ENCODE measurements around the gene ETAA1. TPM values are rescaled to one million over a fixed set of nuclear protein-coding genes. Genes with fewer than 3 reads are reported as not detected.

Gene ETAA1
- total and polyA plus RNA-seq, 2 of the 13 experiments (the other 11 are each of a cell fraction or from before 2014, with no cell fraction given), result 9.1 to 16.2 TPM

DNA sequence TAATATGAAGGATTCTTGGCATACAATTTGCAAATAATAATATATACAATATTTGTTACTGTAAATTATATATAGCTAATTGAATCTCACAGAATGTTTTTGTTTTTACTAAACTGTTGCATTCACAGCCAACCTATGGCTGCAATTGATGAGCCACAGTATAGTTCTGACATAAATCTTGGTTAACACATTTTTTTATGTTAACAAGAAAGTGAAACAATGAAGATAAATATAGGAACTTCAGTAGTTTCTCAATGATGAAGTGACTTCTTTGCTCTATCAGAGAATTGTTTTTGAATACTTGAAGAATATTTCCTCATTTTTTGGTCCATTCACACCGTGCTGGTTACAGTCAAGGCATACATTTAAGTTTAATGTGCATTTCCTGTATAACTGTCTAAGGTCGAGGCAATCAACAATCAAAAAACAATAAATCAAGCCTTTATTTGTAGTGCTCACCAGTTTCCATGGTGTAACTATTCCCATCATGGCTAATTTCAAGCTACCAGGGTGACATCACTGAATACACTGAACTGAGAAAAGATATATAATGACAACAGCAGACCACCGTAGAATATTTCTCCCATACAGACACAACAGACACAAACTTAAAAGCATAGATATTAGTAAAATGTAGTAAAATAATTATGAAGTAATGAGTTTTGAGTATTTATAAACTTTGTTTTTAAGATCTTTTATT lies 12.9 kb upstream of the ETAA1 start:
- no peaks in the 10 kb centered on the region for H3K36me3 ChIP-seq (replicated peaks in 1 of 2; ENCODE audit: control insufficient read depth in 1 of 2, insufficient read depth in 2 of 2, low read length in 2 of 2)
- in situ Hi-C loops (cut with HindIII; ENCODE audit: extremely low pct_ligation_motif_present, low pct_unique_long_range_greater_than_20kb), result no loop called here
- peaks cover 2% of the 10 kb centered on the region; the same call in 1 of the 2 replicates for H3K9me3 ChIP-seq (ENCODE audit: low read length)
- no peaks in the 10 kb centered on the region for H4K20me1 ChIP-seq (ENCODE audit: insufficient read depth, low read length)
- BruUV-seq (replicated peaks), result no TSS peak
- no peak overlapping the region for H2AFZ ChIP-seq (ENCODE audit: low read length)
- intact Hi-C loops (cut with micrococcal nuclease; ENCODE audit: unreplicated experiment), result no loop called here
- CTCF ChIA-PET (ENCODE audit: low intra/inter-chr PET ratio, low total read pairs), result no interaction called here
- 6% methylated on average over 3 of the region's 3 CpGs for WGBS (ENCODE audit: low lambda C conversion rate)
- no peak overlapping the region for H3K27ac ChIP-seq (ENCODE audit: extremely low read length, insufficient read depth, low read length)
- DNase-seq (ENCODE audit: low spot score) (no peak), ATAC-seq (no peak), FAIRE-seq (no peak)
- POLR2A ChIA-PET, result no interaction called here
- no peak for TF ChIP-seq ZNF562 (CRISPR knock-in tag; IDR thresholded peaks at IDR 0.05; ENCODE audit: borderline replicate concordance)
- no peak for TF ChIP-seq CHCHD3 (CRISPR knock-in tag; IDR thresholded peaks at IDR 0.05)
- TF ChIP-seq, protein P1, sequence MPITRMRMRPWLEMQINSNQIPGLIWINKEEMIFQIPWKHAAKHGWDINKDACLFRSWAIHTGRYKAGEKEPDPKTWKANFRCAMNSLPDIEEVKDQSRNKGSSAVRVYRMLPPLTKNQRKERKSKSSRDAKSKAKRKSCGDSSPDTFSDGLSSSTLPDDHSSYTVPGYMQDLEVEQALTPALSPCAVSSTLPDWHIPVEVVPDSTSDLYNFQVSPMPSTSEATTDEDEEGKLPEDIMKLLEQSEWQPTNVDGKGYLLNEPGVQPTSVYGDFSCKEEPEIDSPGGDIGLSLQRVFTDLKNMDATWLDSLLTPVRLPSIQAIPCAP (CRISPR knock-in tag; IDR thresholded peaks at IDR 0.05; ENCODE audit: low read depth), result no peak
- no peaks in the 10 kb centered on the region for H3K4me1 ChIP-seq (ENCODE audit: insufficient read depth, low read length)
- H3K79me2 ChIP-seq (ENCODE audit: insufficient read depth, low read length), result no peaks in the 10 kb centered on the region
- no peak overlapping the region for H3K4me2 ChIP-seq (ENCODE audit: low read depth, low read length)
- no peak overlapping the region for H3K4me3 ChIP-seq (replicated peaks in 1 of 3; ENCODE audit: insufficient read depth in 1 of 3, low read depth in 2 of 3, low read length in 3 of 3)
- no peak overlapping the region for H3K9ac ChIP-seq (ENCODE audit: insufficient read depth, low read depth, low read length)
- no peaks in the 10 kb centered on the region for H3K27me3 ChIP-seq (ENCODE audit: control insufficient read depth in 1 of 2, insufficient read depth in 2 of 2, low read length in 2 of 2)

DNA sequence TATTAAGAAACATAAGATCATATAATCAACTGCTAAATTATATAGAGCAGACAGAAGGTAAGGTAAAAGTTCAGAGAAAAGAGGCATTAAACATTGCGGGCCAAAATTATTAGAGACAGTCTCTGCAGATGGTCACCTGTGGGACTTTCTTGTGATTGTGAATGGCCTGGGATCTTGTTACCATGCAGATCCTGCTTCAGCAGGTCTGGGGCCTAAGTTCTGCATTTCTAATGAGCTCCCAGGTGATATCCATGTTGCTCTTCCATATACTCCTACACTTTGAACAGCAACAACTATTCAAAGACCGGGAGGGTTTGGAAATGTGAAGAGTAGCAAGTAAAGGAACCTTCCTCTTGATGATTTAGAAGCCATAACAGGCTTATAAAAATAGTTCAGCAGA lies 8.5 kb upstream of the ETAA1 start:
- intact Hi-C loops (cut with micrococcal nuclease; ENCODE audit: unreplicated experiment) (no loop called here), in situ Hi-C loops (cut with HindIII; ENCODE audit: extremely low pct_ligation_motif_present, low pct_unique_long_range_greater_than_20kb) (no loop called here)
- Histone ChIP-seq H3K4me3 (replicated peaks in 1 of 3; ENCODE audit: insufficient read depth in 1 of 3, low read depth in 2 of 3, low read length in 3 of 3) (no peak overlapping the region), H3K36me3 (replicated peaks in 1 of 2; ENCODE audit: control insufficient read depth in 1 of 2, insufficient read depth in 2 of 2, low read length in 2 of 2) (no peaks in the 10 kb centered on the region), H3K79me2 (ENCODE audit: insufficient read depth, low read length) (no peaks in the 10 kb centered on the region), H3K9ac (ENCODE audit: insufficient read depth, low read depth, low read length) (no peak overlapping the region), H2AFZ (ENCODE audit: low read length) (no peak overlapping the region), H3K27me3 (ENCODE audit: control insufficient read depth in 1 of 2, insufficient read depth in 2 of 2, low read length in 2 of 2) (no peaks in the 10 kb centered on the region), H3K9me3 (ENCODE audit: low read length) (no peaks in the 10 kb centered on the region), H4K20me1 (ENCODE audit: insufficient read depth, low read length) (no peaks in the 10 kb centered on the region), H3K27ac (ENCODE audit: extremely low read length, insufficient read depth, low read length) (no peak overlapping the region), H3K4me2 (ENCODE audit: low read depth, low read length) (no peak overlapping the region), H3K4me1 (ENCODE audit: insufficient read depth, low read length) (no peaks in the 10 kb centered on the region)
- ATAC-seq (no peak), DNase-seq (ENCODE audit: low spot score) (no peak), FAIRE-seq (no peak)
- no TSS peak for BruUV-seq (replicated peaks)
- CTCF ChIA-PET (ENCODE audit: low intra/inter-chr PET ratio, low total read pairs), result no interaction called here
- POLR2A ChIA-PET, result no interaction called here
- WGBS (ENCODE audit: low lambda C conversion rate), result 74% methylated on average over 2 of the region's 2 CpGs
- TF ChIP-seq, protein P2, sequence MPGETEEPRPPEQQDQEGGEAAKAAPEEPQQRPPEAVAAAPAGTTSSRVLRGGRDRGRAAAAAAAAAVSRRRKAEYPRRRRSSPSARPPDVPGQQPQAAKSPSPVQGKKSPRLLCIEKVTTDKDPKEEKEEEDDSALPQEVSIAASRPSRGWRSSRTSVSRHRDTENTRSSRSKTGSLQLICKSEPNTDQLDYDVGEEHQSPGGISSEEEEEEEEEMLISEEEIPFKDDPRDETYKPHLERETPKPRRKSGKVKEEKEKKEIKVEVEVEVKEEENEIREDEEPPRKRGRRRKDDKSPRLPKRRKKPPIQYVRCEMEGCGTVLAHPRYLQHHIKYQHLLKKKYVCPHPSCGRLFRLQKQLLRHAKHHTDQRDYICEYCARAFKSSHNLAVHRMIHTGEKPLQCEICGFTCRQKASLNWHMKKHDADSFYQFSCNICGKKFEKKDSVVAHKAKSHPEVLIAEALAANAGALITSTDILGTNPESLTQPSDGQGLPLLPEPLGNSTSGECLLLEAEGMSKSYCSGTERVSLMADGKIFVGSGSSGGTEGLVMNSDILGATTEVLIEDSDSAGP (CRISPR knock-in tag; IDR thresholded peaks at IDR 0.05; ENCODE audit: borderline replicate concordance), result no peak
- no peak for TF ChIP-seq SIX1 (CRISPR knock-in tag; IDR thresholded peaks at IDR 0.05; ENCODE audit: borderline replicate concordance)
- TF ChIP-seq, protein P3, sequence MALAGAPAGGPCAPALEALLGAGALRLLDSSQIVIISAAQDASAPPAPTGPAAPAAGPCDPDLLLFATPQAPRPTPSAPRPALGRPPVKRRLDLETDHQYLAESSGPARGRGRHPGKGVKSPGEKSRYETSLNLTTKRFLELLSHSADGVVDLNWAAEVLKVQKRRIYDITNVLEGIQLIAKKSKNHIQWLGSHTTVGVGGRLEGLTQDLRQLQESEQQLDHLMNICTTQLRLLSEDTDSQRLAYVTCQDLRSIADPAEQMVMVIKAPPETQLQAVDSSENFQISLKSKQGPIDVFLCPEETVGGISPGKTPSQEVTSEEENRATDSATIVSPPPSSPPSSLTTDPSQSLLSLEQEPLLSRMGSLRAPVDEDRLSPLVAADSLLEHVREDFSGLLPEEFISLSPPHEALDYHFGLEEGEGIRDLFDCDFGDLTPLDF (CRISPR knock-in tag; IDR thresholded peaks at IDR 0.05), result no peak
- TF ChIP-seq, protein P4, sequence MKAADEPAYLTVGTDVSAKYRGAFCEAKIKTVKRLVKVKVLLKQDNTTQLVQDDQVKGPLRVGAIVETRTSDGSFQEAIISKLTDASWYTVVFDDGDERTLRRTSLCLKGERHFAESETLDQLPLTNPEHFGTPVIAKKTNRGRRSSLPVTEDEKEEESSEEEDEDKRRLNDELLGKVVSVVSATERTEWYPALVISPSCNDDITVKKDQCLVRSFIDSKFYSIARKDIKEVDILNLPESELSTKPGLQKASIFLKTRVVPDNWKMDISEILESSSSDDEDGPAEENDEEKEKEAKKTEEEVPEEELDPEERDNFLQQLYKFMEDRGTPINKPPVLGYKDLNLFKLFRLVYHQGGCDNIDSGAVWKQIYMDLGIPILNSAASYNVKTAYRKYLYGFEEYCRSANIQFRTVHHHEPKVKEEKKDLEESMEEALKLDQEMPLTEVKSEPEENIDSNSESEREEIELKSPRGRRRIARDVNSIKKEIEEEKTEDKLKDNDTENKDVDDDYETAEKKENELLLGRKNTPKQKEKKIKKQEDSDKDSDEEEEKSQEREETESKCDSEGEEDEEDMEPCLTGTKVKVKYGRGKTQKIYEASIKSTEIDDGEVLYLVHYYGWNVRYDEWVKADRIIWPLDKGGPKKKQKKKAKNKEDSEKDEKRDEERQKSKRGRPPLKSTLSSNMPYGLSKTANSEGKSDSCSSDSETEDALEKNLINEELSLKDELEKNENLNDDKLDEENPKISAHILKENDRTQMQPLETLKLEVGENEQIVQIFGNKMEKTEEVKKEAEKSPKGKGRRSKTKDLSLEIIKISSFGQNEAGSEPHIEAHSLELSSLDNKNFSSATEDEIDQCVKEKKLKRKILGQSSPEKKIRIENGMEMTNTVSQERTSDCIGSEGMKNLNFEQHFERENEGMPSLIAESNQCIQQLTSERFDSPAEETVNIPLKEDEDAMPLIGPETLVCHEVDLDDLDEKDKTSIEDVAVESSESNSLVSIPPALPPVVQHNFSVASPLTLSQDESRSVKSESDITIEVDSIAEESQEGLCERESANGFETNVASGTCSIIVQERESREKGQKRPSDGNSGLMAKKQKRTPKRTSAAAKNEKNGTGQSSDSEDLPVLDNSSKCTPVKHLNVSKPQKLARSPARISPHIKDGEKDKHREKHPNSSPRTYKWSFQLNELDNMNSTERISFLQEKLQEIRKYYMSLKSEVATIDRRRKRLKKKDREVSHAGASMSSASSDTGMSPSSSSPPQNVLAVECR (CRISPR knock-in tag; IDR thresholded peaks at IDR 0.05; ENCODE audit: borderline replicate concordance), result no peak
- no peak for TF ChIP-seq MEIS2 (CRISPR knock-in tag; IDR thresholded peaks at IDR 0.05)
- no peak for TF ChIP-seq GLI4 (CRISPR knock-in tag; IDR thresholded peaks at IDR 0.05; ENCODE audit: borderline replicate concordance)

All from HepG2 (cell line).